Activated CD4-positive, alpha-beta T cell treated with anti-CD3 and anti-CD28 coated beads, Interleukin-2, amount 10 ng/mL, durations not matched to agents 7 days and 5 days (primary cell): Measurements from ENCODE around the gene CMTM8. TPM values are rescaled to one million over a fixed set of nuclear protein-coding genes. Genes with fewer than 3 reads are reported as not detected.

Source experiments
- CTCF ChIA-PET: fragments of 350-600 bp; sonication (Branson Sonifier 250); formaldehyde crosslinking; loops from one replicate; lab custom pipeline; 2021; ENCODE audit warnings: antibody characterized with exemption; lab: Charles Lee
- POLR2A ChIA-PET: fragments of 350-600 bp; sonication (Branson Sonifier 250); formaldehyde crosslinking; loops from one replicate; lab custom pipeline; 2021; ENCODE audit warnings: antibody characterized with exemption; lab: Charles Lee
- DNase-seq: peaks from one replicate; pipeline ENCODE4 v3.0.0-alpha.2; 2020
- H3K27ac Mint-ChIP-seq: one replicate; pipeline ENCODE4 v1.8.0; 2021; ENCODE audit warnings: mild to moderate bottlenecking, moderate library complexity, mixed read lengths
- H3K27me3 Mint-ChIP-seq: one replicate; pipeline ENCODE4 v1.8.0; 2021; ENCODE audit warnings: mixed read lengths
- H3K36me3 Mint-ChIP-seq: one replicate; pipeline ENCODE4 v1.8.0; 2021; ENCODE audit warnings: low read depth, mixed read lengths
- H3K4me1 Mint-ChIP-seq: one replicate; pipeline ENCODE4 v1.8.0; 2021; ENCODE audit warnings: mixed read lengths
- H3K4me3 Mint-ChIP-seq: one replicate; pipeline ENCODE4 v1.8.0; 2021; ENCODE audit warnings: mild to moderate bottlenecking, moderate library complexity, mixed read lengths
- H3K9me3 Mint-ChIP-seq: one replicate; pipeline ENCODE4 v1.8.0; 2021; ENCODE audit warnings: mixed read lengths
- total RNA-seq, 2 experiments: library from RNA; stranded (reverse); gene quantifications; one replicate each; pipeline ENCODE4 v1.2.3, GENCODE V29; 2021

Gene CMTM8
- total RNA-seq, 2 experiments from 2014 or later = 5.9 to 6.5 TPM

DNA sequence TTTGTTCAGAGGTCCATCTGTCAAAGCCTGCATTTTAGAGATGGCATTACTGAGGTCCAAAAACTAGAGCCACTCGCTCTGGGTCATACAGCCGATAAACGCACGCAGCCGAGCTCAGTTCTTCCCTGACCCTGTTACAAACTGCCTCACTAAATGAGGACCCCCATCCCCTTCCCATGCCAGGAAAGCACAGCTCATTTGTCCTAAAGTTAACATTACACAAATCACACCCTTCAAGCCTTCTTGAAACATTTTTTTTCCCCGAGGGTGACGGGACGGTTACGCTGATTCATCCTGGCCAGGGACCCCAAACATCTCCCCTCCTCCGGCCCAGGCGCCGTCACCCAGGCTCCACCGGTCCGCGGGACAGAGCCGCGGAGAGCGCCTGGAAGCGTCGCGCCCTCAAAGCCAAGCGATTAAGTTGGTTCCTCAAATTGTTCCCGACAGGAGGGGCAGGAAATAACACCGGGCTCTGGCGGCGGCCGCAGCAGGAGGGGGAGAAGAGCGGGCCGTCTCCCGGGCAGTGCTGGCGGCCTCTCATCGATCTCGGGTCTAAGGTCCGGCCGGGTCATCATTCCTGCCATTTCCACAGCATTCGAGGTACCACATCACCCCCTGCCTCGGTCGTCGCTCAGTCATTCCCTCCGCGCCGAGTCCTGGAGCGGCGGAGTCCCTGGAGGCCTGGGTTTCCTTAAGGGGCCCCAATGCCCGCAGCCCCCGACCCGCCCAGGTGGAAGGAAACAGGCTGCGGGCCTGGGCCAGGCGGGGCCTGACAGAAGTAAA lies 619 bp upstream of the CMTM8 start:
- no peak for DNase-seq
- no peak overlapping the region for H3K27ac Mint-ChIP-seq
- peaks cover 15% of the 10 kb centered on the region for H3K36me3 Mint-ChIP-seq
- ChIA-PET CTCF (interaction anchor here (0.5 to 1.3 kb wide), 2 partner anchors 14 to 137 kb away, joined by 3 to 5 read pairs; no protein-coding TSS in a partner anchor), POLR2A (no interaction called here)
- H3K27me3 Mint-ChIP-seq = peaks cover 24% of the 10 kb centered on the region
- H3K4me1 Mint-ChIP-seq = peaks cover 28% of the 10 kb centered on the region
- peaks cover 12% of the 10 kb centered on the region for H3K9me3 Mint-ChIP-seq
- H3K4me3 Mint-ChIP-seq = peak overlapping the region; percentile 56

DNA sequence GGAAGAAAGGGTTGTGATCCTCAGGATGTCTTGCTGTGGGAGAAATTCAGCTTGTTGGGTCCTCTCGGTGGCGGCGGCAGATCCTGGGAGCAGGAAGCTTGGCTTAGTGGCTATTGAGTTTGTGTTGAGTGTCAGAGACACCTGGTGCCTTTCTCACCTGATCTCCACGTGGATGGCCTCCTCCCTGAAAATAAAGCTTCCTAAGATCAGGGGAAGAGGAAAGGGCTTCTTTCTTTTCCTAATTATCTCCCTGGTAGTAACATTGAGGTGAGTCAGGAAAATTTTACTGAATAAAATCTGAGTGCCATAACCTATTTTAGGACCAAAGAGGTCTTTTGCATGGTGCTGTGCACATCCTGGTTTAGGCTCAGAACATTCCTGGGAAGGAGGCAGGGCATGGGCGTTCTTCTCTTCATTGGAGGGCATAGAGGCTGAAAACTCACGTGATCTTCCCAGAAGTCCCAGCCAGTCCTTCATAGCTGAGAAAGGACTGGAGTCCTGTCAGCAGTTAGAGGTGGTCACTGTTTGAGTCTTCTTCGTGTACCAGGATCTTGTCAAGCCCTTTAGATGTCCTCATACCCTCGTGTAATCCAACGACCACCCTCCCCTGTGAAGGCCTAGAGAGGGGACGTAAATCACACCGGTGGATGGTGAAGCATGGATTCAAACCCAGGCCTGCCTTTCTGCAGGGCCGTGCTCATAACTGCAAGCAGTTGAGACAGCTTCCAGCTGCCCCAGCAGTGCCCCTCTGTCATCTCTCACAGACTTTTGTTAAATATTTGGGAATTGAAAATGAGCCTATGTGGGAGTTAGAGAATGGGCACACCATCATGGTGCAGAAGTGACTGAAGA lies 1.1 kb downstream of the CMTM8 start:
- peaks cover 24% of the 10 kb centered on the region for H3K27me3 Mint-ChIP-seq
- H3K36me3 Mint-ChIP-seq = peaks cover 19% of the 10 kb centered on the region
- peak overlapping the region; percentile 34 for H3K27ac Mint-ChIP-seq
- CTCF ChIA-PET = interaction anchor here (0.7 to 3.4 kb wide), 18 partner anchors 8 to 304 kb away, joined by 3 to 12 read pairs (median 3); no protein-coding TSS in a partner anchor
- H3K9me3 Mint-ChIP-seq = peaks cover 12% of the 10 kb centered on the region
- DNase-seq = no peak
- peak overlapping the region; percentile 73 for H3K4me3 Mint-ChIP-seq
- POLR2A ChIA-PET = no interaction called here
- peaks cover 37% of the 10 kb centered on the region for H3K4me1 Mint-ChIP-seq

DNA sequence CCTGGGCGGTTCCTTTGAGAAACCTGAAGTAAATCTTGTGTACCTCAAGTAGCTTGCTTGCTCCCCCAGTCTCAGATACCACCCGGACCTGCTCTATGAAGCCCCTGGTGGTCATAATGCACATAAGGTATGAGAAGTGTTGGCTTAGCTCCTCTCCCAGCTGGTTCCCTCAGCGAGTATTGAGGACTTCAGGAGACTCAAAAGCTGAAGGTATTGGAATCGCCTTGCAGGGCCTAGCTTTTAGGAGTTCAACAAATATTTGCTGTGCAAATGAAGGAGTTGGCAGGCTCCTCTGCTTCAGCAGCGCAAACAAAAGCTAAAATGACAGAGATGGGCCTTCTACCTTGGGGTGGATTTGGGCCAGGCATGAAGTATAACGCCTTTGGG lies 1.7 kb downstream of the CMTM8 start:
- CTCF ChIA-PET = interaction anchor here (0.7 to 3.4 kb wide), 17 partner anchors 8 to 240 kb away, joined by 3 to 12 read pairs (median 3); no protein-coding TSS in a partner anchor
- peak; percentile 63 for DNase-seq
- peaks cover 24% of the 10 kb centered on the region for H3K27me3 Mint-ChIP-seq
- peaks cover 19% of the 10 kb centered on the region for H3K36me3 Mint-ChIP-seq
- peaks cover 43% of the 10 kb centered on the region for H3K4me1 Mint-ChIP-seq
- POLR2A ChIA-PET = no interaction called here
- H3K9me3 Mint-ChIP-seq = peaks cover 12% of the 10 kb centered on the region
- peak overlapping the region; percentile 73 for H3K4me3 Mint-ChIP-seq
- no peak overlapping the region for H3K27ac Mint-ChIP-seq

DNA sequence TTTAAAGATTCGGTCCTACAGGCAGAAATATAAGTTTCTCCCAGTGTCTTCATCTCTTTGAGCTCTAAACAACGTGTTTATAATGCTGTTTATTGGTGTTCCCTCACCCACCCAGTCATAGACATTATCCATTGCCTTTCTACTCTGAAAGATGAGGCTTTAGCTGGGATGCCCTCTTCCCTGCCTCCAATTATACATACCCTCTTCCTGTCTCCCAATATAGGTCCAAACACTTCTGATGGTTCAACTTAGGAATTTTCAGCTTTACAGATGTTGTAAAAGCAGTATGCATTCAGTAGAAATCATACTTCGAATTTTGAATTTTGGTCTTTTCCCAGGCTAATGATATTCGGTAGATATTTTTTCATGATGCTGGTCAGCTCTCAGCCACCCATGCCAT lies 2.6 kb downstream of the CMTM8 start:
- Mint-ChIP-seq H3K4me3 (no peak overlapping the region), H3K27me3 (peaks cover 20% of the 10 kb centered on the region), H3K4me1 (peaks cover 49% of the 10 kb centered on the region), H3K9me3 (peaks cover 9% of the 10 kb centered on the region), H3K36me3 (peaks cover 16% of the 10 kb centered on the region), H3K27ac (no peak overlapping the region)
- no peak for DNase-seq
- ChIA-PET POLR2A (no interaction called here), CTCF (interaction anchor here (0.9 to 3.4 kb wide), 8 partner anchors 9 to 65 kb away, joined by 3 to 12 read pairs (median 3); no protein-coding TSS in a partner anchor)

DNA sequence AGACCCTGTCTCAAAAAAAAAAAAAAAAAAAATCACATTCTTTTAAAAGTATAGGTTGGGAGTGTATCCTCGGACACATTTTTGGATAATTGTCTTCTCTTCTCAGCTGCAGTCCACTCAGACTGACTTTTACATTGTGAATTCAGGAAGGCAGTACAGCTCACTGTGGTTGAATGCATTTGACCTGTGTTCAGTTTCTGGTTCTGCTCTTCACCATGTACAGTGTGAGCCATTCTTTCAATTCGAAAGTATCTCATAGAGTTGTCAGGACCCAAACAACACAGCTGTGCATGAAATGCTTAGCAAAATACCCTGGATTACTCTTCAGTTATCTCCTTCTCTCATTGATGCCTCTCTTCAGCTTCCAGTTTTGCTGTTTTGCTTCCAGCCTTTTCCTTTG lies 5.0 kb downstream of the CMTM8 start:
- H3K9me3 Mint-ChIP-seq = no peaks in the 10 kb centered on the region
- H3K27me3 Mint-ChIP-seq = no peaks in the 10 kb centered on the region
- H3K4me3 Mint-ChIP-seq = no peak overlapping the region
- no peak for DNase-seq
- POLR2A ChIA-PET = interaction anchor here (0.6 kb wide), 1 partner anchor 38 kb away, joined by 4 read pairs; no protein-coding TSS in a partner anchor
- CTCF ChIA-PET = interaction anchor here (0.5 to 2.4 kb wide), 8 partner anchors 8 to 1216 kb away, joined by 3 to 6 read pairs (median 4); no protein-coding TSS in a partner anchor
- peaks cover 13% of the 10 kb centered on the region for H3K36me3 Mint-ChIP-seq
- H3K27ac Mint-ChIP-seq = no peak overlapping the region
- peaks cover 47% of the 10 kb centered on the region for H3K4me1 Mint-ChIP-seq

DNA sequence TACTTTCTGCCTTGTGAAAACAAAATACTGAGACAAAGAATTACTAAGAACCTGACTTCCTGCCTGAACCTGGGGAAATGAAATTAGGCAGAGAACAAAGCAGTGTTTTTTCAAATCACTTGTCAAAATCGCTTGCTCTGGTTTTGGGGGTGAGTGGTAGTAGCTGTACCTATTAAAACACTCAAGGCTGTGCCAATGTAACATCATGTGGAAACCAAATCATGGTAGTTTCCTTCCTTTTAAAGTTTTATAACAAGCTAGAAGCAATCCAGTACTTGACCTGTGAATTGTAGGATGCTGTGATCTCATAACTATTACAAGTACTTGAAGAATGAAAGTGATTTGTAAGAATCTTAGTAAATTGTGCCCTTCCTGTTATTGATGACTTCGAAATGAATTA lies 6.7 kb downstream of the CMTM8 start:
- POLR2A ChIA-PET = no interaction called here
- H3K27me3 Mint-ChIP-seq = no peaks in the 10 kb centered on the region
- no peak overlapping the region for H3K4me3 Mint-ChIP-seq
- H3K9me3 Mint-ChIP-seq = no peaks in the 10 kb centered on the region
- CTCF ChIA-PET = interaction anchor here (0.6 to 2.4 kb wide), 2 partner anchors 10 to 49 kb away, joined by 3 to 6 read pairs; no protein-coding TSS in a partner anchor
- peak overlapping the region; percentile 70 for H3K27ac Mint-ChIP-seq
- H3K36me3 Mint-ChIP-seq = peaks cover 17% of the 10 kb centered on the region
- DNase-seq = no peak
- H3K4me1 Mint-ChIP-seq = peaks cover 43% of the 10 kb centered on the region

DNA sequence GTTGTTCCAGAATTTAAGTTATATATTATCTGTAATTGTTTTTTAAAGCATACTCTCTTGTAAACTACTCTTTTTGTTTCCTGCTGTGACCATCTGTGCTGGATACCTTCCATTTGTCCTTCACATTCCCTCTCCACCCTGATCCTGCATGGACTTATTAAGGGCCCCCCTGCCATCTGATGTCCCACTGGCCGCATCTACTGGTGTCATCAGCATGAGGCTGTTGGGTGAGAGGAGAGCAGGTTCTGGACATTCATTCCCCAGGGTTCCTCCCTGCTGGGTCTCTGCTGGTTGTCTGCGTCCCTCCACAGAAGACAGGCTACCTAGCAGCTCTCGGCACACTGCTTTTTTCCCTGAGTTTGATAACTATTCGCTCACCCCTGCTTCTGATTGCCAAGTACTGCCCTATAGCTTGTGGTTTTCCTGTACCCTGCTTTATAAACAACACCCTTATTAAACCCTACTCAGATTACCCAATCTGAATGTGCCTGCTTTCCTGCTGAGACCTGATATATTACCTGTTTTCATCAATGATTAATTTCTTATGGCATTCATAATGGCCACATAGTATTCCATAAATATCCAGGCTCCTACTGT lies 7.7 kb downstream of the CMTM8 start:
- POLR2A ChIA-PET = no interaction called here
- no peak overlapping the region for H3K4me3 Mint-ChIP-seq
- no peaks in the 10 kb centered on the region for H3K27me3 Mint-ChIP-seq
- no peak for DNase-seq
- peaks cover 14% of the 10 kb centered on the region for H3K36me3 Mint-ChIP-seq
- peaks cover 36% of the 10 kb centered on the region for H3K4me1 Mint-ChIP-seq
- no peaks in the 10 kb centered on the region for H3K9me3 Mint-ChIP-seq
- CTCF ChIA-PET = interaction anchor here (0.8 kb wide), 1 partner anchor 17 kb away, joined by 3 read pairs; no protein-coding TSS in a partner anchor
- H3K27ac Mint-ChIP-seq = no peak overlapping the region

DNA sequence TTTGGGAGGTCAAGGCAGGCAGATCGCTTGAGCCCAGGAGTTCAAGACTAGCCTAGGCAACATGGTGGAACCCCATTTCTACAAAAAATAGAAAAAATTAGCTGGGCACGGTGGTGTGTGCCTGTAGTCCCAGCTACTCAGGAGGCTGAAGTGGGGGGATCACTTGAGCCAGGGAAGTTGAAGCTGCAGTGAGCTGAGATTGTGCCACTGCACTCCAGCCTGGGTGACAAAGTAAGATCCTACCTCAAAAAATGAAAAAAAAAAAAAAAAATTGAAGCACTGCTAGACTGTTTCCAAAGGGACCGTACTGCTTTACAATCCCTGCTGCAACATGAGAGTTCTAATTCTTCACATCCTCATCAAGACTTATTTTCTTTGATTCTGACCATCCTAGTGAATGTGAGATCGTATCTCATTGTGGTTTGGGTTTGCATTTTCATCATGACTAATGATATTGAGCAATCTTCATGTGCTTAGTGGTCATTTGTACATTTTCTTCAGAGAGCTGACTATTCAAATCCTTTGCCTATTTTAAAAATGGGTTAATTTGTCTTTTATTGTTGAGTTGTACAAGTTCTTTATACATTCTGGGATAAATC lies 10.8 kb downstream of the CMTM8 start:
- POLR2A ChIA-PET = interaction anchor here (0.7 kb wide), 1 partner anchor 133 kb away, joined by 5 read pairs; no protein-coding TSS in a partner anchor
- no peak overlapping the region for H3K27ac Mint-ChIP-seq
- CTCF ChIA-PET = interaction anchor here (0.6 to 1.0 kb wide), 4 partner anchors 11 to 734 kb away, joined by 3 to 4 read pairs (median 4); partner anchors contain the start of gene CMTM8

DNA sequence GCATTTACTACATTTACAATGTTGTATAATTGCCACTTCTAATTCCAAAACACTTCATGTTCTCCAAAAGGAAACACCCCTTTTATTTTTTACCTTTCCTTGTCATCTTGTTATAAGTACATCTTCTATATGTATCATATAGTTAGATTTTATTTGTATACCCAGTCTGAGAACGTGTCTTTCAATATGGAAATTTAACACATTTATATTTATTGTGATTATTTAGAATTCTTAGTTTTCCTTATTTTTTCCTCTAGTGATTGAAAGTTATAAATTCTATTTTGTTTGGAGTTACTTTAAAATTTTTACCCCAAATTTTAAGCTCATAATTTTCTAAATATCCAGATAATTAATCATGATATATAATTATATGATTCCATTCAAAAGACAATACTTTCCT lies 15.8 kb downstream of the CMTM8 start:
- H3K27me3 Mint-ChIP-seq = no peaks in the 10 kb centered on the region
- ChIA-PET POLR2A (no interaction called here), CTCF (no interaction called here)
- H3K4me1 Mint-ChIP-seq = peaks cover 23% of the 10 kb centered on the region
- peaks cover 10% of the 10 kb centered on the region for H3K9me3 Mint-ChIP-seq
- no peak for DNase-seq
- peaks cover 16% of the 10 kb centered on the region for H3K36me3 Mint-ChIP-seq
- no peak overlapping the region for H3K27ac Mint-ChIP-seq
- no peak overlapping the region for H3K4me3 Mint-ChIP-seq

More for the DNA sequence above, 10.8 kb downstream of the CMTM8 start:
- no peaks in the 10 kb centered on the region for H3K27me3 Mint-ChIP-seq
- DNase-seq = no peak
- H3K4me1 Mint-ChIP-seq = peaks cover 27% of the 10 kb centered on the region
- peaks cover 2% of the 10 kb centered on the region for H3K9me3 Mint-ChIP-seq
- H3K4me3 Mint-ChIP-seq = no peak overlapping the region
- H3K36me3 Mint-ChIP-seq = peaks cover 12% of the 10 kb centered on the region

DNA sequence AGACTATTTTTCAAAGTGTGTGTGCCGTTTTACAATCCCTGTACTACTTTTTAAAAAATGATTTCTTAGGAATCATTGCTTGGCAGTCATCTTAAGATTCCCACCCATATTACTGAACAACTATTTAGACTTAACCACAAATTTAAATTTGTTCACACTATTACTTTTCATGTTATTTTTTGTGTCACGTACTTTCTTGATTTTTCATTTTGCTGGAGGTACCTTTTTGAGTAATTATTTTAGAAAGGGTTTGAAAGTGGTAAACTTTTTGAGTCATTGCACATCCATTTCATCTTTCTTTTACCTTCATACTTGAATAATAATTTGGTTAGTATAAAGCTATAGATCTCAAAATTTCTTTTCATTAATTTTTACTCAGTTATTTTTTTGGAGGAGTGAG lies 16.9 kb downstream of the CMTM8 start:
- ChIA-PET POLR2A (no interaction called here), CTCF (interaction anchor here (0.8 kb wide), 1 partner anchor 12 kb away, joined by 3 read pairs; no protein-coding TSS in a partner anchor)
- Mint-ChIP-seq H3K4me1 (peaks cover 17% of the 10 kb centered on the region), H3K27ac (no peak overlapping the region), H3K9me3 (peaks cover 10% of the 10 kb centered on the region), H3K4me3 (no peak overlapping the region), H3K27me3 (no peaks in the 10 kb centered on the region), H3K36me3 (peaks cover 13% of the 10 kb centered on the region)
- DNase-seq = no peak

DNA sequence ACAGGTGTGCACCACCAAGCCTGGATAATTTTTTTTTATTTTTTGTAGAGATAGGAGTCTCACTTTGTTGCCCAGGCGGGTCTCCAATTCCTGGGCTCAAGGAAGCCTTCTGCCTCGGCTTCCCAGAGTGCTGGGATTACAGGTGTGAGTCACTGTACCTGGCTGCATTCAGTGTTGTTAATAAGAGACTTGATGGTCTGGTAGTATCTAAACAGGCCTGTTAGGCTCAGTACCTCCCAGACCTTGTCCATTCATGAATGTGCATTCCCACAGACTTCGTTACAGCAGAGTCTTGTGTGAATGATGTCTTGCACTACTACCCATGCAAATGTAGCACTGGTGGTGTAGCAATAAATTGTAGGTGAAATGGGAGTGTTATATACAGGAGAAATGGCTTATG lies 17.7 kb downstream of the CMTM8 start:
- H3K9me3 Mint-ChIP-seq = peaks cover 10% of the 10 kb centered on the region
- no peaks in the 10 kb centered on the region for H3K27me3 Mint-ChIP-seq
- ChIA-PET POLR2A (no interaction called here), CTCF (interaction anchor here (2.2 kb wide), 1 partner anchor 16 kb away, joined by 10 read pairs; no protein-coding TSS in a partner anchor)
- DNase-seq = no peak
- no peak overlapping the region for H3K27ac Mint-ChIP-seq
- H3K4me3 Mint-ChIP-seq = no peak overlapping the region
- H3K4me1 Mint-ChIP-seq = peaks cover 17% of the 10 kb centered on the region
- H3K36me3 Mint-ChIP-seq = peaks cover 13% of the 10 kb centered on the region

DNA sequence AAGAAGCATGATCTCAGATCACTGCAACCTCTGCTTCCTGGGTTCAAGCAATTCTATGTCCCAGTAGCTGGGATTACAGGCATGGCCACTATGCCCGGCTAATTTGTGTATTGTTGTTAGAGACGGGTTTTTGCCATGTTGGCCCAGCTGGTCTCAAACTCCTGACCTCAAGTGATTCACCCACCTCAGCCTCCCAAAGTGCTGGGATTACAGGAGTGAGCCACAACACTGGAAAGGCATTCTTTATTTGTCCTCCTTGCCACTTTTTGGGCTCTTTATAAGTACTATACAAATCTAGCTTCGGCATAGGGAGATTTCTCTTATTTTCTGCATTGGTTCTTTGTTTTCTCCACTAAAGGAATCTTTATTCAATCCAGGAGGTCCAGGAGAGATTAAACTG lies 18.6 kb downstream of the CMTM8 start:
- Mint-ChIP-seq H3K36me3 (peaks cover 13% of the 10 kb centered on the region), H3K9me3 (peaks cover 10% of the 10 kb centered on the region), H3K27ac (no peak overlapping the region), H3K27me3 (no peaks in the 10 kb centered on the region), H3K4me1 (peaks cover 17% of the 10 kb centered on the region), H3K4me3 (no peak overlapping the region)
- CTCF ChIA-PET = interaction anchor here (2.2 kb wide), 1 partner anchor 17 kb away, joined by 10 read pairs; no protein-coding TSS in a partner anchor
- POLR2A ChIA-PET = no interaction called here
- no peak for DNase-seq
